ENCODE measurements around the gene RAMAC. TPM values are rescaled to one million over a fixed set of nuclear protein-coding genes. Genes with fewer than 3 reads are reported as not detected.

RAMAC gene
- polyA plus RNA-seq, 1 of the 3 experiments (the other 2 are of a cell fraction), result 25.9 TPM

DNA sequence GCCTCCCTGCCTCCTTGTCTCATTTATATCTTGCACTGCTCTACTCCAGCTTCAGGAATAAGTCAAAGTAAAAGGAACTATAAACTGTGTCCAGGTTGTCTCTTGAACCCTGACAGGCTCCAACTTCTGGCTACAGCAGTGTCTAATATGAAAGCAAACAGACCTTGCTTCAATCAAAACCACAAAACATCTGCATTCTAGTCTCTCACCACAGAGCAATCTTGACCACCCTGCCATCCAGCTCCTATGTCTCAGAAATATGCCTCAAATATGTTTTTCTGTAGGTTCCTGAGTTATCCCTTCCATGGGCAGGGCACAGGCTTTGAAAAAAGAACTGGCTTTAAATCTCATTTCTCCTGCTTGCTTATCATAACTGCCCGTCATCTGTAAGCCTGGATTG is 13.0 kb upstream of the RAMAC start:
- Histone ChIP-seq H3K9me2 (no peaks in the 10 kb centered on the region), H3K4me1 (ENCODE audit: control insufficient read depth in 1 of 2, insufficient read depth in 2 of 2, low read depth in 1 of 2, low read length in 1 of 2) (peaks cover 0 to 13% of the 10 kb centered on the region in 2 experiments; a peak in 2 of 4 replicates), H4K20me1 (ENCODE audit: insufficient read depth) (no peaks in the 10 kb centered on the region), H2AFZ (ENCODE audit: low read depth) (no peak overlapping the region), H3K27me3 (ENCODE audit: insufficient read depth) (no peaks in the 10 kb centered on the region), H3K9ac (no peak overlapping the region), H3K9me3 (no peaks in the 10 kb centered on the region), H3K4me2 (no peak overlapping the region), H3K36me3 (replicated peaks in 1 of 2; ENCODE audit: control insufficient read depth in 1 of 2, insufficient read depth in 2 of 2, low read length in 1 of 2) (no peaks in the 10 kb centered on the region), H3F3A (replicated peaks; ENCODE audit: insufficient read depth) (no peaks in the 10 kb centered on the region), H3K79me2 (ENCODE audit: insufficient read depth) (no peaks in the 10 kb centered on the region), H3K4me3 (ENCODE audit: low read depth in 2 of 2, low read length in 1 of 2) (no peak overlapping the region), H3K27ac (ENCODE audit: low read depth in 2 of 2, low read length in 1 of 2) (no peak overlapping the region)
- ChIA-PET POLR2A (interaction anchor here (0.7 kb wide), 1 partner anchor 12 kb away, joined by 3 read pairs; no protein-coding TSS in a partner anchor), CTCF (interaction anchor here (1.2 to 3.4 kb wide), 3 partner anchors 10 to 38 kb away, joined by 3 to 8 read pairs (median 4); partner anchors contain the start of genes C15orf40 and RAMAC)
- 92% methylated on average over 1 of the region's 1 CpG for WGBS (ENCODE audit: low lambda C conversion rate)
- TF ChIP-seq EP300 (IDR thresholded peaks at IDR 0.05; ENCODE audit: borderline replicate concordance in 1 of 2, low read depth in 1 of 2, low read length in 1 of 2) (no peak), ZBTB33 (IDR thresholded peaks at IDR 0.05; ENCODE audit: borderline replicate concordance, low read depth) (no peak), EZH2phosphoT487 (IDR thresholded peaks at IDR 0.05; ENCODE audit: borderline replicate concordance, low read depth) (no peak), RFX5 (IDR thresholded peaks at IDR 0.05; ENCODE audit: low read length) (no peak), PBX3 (IDR thresholded peaks at IDR 0.05) (no peak), TEAD4 (IDR thresholded peaks at IDR 0.05; ENCODE audit: borderline replicate concordance, insufficient read depth) (no peak), NFIC (IDR thresholded peaks at IDR 0.05; ENCODE audit: borderline replicate concordance) (no peak), RXRA (IDR thresholded peaks at IDR 0.05; ENCODE audit: borderline replicate concordance, low read depth) (no peak), TCF12 (IDR thresholded peaks at IDR 0.05) (no peak), POLR2AphosphoS5 (IDR thresholded peaks at IDR 0.05; ENCODE audit: low read depth, low read length) (no peak), FOSL2 (IDR thresholded peaks at IDR 0.05; ENCODE audit: borderline replicate concordance, low read depth) (no peak), YY1 (IDR thresholded peaks at IDR 0.05; ENCODE audit: low read depth) (no peak), FOXJ3 (CRISPR knock-in tag; IDR thresholded peaks at IDR 0.05) (no peak)
- TF ChIP-seq, protein P1, sequence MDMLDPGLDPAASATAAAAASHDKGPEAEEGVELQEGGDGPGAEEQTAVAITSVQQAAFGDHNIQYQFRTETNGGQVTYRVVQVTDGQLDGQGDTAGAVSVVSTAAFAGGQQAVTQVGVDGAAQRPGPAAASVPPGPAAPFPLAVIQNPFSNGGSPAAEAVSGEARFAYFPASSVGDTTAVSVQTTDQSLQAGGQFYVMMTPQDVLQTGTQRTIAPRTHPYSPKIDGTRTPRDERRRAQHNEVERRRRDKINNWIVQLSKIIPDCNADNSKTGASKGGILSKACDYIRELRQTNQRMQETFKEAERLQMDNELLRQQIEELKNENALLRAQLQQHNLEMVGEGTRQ (IDR thresholded peaks at IDR 0.05; ENCODE audit: borderline replicate concordance, low read depth, low read length), result no peak
- TF ChIP-seq, protein P2, sequence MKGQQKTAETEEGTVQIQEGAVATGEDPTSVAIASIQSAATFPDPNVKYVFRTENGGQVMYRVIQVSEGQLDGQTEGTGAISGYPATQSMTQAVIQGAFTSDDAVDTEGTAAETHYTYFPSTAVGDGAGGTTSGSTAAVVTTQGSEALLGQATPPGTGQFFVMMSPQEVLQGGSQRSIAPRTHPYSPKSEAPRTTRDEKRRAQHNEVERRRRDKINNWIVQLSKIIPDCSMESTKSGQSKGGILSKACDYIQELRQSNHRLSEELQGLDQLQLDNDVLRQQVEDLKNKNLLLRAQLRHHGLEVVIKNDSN (IDR thresholded peaks at IDR 0.05; ENCODE audit: borderline replicate concordance, low read depth), result no peak
- no peak for DNase-seq

Data from SK-N-SH (cell line).